Glomerular visceral epithelial cell (primary cell): Measurements from ENCODE around the gene MUC22.
A peak's percentile ranks its signal among the peaks of the same experiment; 100 is the strongest.
"Not testable (repeated sequence)": the region's sequence is repeated elsewhere in the genome, so short reads cannot be mapped to it uniquely, and the experiment has no call there.

Experiments used
- DNase-seq: peaks from one replicate; pipeline ENCODE4 v3.0.0-alpha.2; 2016; ENCODE audit errors: extremely low spot score

Gene MUC22

DNA sequence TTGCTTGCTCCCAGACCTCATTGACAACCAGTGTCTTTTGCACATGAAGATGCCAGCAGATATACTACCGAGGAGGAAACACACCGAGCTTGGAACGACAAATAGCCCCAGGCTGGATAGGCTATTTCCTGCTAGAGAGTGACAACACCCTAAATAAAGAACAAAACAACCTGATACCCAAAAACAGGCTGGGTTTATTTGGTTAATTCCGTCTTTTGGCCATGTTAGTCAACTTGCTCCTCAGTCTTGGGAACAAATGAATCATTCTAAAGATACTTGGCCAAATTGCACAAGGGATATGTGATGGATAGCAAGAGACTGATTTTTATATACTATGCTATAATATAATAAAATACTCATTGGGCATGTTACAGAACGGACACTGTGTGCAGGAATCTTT is 11.5 kb upstream of the MUC22 start:
- no peak for DNase-seq

DNA sequence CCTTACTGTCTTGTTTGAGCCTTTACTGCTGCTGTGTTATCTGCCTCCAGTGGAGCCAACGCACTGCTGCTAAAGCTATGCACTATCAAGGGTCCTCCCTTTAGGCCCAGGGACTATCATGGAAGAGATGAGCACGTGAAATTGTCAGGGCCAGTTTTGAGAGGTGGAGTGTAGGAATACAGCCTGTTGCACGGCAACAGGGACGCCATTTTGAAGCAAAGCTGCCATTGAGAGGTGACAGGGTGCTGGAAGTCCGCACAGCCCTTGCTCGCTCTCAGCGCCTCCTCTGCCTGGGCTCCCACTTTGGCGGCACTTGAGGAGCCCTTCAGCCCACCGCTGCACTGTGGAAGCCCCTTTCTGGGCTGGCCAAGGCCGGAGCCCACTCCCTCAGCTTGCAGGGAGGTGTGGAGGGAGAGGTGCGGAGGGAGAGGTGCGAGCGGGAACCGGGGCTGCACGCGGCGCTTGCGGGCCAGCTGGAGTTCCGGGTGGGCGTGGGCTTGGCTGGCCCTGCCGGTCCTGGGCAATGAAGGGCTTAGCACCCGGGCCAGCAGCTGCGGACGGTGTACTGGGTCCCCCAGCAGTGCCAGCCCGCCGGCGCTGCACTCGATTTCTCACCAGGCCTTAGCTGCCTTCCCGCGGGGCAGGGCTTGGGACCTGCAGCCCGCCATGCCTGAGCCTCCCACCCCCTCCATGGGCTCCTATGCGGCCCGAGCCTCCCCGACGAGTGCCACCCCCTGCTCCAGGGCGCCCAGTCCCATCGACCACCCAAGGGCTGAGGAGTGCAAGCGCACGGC is 10.0 kb upstream of the MUC22 start:
- DNase-seq = not testable (repeated sequence)

DNA sequence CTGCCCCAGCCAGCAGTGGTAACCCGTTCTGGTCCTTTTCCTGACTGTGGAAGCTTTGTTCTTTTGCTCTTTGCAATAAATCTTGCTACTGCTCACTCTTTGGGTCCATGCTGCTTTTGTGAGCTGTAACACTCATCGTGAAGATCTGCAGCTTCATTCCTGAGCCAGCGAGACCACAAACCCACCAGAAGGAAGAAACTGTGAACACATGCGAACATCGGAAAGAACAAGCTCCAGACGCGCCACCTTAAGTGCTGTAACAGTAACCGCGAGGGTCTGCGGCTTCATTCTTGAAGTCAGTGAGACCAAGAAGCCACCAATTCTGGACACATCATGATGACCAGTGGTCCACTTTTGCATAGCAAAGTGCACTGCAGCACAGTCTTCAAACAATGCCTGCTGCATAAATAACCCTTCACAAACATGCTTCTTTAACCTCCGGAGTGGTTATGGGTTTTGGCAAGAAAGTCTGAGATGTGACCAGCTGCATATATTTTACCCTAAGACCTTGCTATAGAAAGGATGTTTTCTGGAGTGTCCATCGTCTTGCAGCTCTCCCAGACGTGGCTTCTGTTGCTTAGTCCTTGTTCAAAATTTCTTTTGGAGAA is 8.9 kb upstream of the MUC22 start:
- no peak for DNase-seq

DNA sequence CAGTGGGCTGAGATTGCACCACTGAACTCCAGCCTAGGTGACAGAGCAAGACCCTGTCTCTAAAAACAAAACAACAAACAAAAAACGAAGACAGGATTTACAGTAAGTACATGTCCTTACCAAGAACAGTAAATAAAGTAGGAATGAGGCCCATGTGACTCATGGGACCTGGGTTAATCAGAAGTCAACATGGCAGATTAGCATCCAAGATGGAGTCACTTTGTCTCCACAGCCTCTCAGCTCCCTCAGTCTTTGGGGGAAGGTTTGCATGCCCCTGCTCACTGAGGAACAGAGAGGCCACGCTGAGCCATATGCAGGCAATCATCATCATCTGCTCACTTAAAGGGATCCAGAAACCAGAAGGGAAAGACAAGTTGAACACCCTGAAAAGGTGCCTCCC is 7.8 kb upstream of the MUC22 start:
- no peak for DNase-seq

DNA sequence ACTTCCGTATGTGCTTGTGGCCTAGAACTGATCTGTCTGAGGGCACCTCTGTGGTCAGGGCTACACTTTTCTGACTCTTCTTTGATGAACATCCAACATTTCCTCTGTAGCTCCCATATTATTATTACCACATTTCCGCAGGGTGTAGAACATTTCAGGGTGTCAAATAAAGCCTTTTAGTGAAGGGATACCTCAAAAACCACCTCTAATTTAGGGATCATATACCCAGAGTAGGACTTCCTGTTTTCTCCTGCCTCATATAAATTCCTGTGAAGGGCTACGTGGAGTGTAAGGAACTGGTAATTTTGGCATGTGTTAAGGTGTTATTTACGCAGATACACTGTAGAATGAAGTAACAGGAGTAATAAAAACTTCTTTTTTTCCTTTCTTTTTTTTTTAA is 5.5 kb upstream of the MUC22 start:
- no peak for DNase-seq

DNA sequence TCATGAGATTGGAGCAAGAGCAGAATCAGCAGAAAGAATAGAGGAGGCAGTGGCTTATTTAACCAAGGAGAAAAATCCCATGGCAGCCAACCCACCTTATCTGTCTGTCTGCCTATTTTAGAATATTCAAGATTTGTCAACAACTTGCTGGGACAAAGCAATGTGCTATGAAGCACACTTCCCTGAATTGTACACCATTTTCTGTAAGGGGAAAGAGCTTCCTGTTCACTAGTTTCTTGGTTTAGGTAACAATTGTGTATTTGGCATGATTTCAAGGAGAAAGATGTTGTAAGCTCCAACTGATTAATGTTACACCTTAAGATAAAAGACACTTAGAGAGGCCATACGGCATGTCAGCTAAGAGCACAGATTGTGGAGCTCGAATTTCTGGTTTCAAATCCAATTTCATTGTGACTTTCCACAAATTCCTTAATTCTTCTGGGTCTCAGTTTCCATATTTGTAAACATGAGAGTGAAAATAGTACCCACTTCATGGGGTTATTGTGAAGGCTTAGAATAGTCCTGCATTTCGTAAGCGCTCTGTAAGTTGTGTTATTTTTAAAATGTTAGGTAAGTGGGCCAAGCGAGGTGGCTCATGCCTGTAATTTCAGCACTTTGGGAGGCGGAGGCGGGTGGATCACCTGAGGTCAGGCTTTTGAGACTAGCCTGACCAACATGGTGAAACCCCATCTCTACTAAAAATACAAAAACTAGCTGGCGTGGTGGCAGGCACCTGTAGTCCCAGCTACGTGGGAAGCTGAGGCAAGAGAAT is 4.8 kb upstream of the MUC22 start:
- DNase-seq = no peak

DNA sequence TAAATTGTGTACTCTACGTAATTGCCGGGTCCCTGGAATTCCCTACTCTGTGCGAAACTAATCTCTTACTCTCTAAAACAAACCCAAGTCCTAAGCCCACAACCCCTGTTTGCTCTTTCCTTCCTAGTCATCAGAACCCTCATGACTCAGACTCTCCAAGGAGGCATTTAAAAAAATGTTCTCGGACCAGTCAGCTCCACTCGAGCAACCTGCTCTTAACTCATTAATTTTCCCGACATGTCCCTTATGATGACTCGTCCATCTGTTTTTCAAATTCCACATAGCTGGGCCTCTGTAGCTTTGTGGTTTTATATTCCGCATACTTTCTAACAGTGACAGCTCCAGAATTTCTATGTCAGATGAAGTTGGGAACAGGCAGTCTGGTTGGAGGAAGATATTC is 2.6 kb upstream of the MUC22 start:
- peak; percentile 94 for DNase-seq

DNA sequence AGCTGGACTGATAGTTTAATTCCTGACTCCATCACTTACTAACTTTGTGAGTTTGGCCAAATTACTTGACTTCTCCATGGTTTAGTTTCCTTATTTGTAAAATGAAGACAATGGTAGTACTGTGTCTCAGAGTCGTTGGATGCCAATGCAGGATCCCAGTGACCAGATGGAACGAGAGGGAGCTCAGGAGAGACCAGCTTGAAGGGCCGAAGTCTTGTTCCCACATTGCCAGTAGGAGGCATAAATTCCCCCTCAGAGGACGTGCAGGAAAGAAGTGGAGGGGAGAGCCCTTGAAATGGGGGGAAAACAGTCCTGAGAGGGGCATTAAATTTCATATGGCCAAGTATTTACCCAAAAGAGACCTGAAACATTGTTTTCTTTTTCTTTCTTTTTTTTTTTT is 2.1 kb upstream of the MUC22 start:
- DNase-seq = no peak

DNA sequence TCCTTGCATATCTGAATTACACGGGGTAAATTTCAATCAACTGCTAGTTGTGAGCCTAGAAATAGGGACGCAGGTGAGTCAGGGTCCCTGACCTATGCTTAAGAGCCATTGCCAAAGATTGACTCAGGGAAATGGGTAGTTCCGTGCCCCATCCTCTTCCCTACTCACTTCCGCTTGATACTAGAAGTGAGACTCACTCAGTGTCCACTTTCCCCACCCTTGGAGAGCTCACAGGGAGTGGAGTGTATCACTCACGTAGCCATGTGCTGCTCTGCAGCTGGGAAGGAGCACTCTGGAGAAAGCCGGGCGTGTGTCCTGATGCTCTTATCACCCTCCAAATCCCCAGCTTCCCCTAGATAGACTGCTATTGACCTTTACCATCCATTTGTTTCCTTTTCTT is 543 bp upstream of the MUC22 start:
- DNase-seq = no peak

DNA sequence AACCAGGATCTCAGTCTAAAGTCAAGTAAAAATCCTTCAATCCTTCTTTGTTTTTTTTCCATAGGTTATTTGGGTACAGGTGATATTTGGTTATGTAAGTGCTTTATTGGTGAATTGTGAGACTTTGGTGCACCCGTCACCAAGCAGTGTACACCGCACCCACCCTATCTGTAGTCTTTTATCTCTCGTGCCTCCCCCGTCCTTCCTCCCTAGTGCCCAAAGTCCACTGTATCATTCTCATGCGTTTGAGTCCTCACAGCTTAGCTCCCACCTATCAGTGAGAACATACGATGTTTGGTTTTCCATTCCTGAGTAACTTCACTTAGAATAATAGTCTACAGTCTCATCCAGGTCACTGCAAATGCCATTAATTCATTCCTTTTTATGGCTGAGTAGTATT is 879 bp downstream of the MUC22 start:
- DNase-seq = no peak

DNA sequence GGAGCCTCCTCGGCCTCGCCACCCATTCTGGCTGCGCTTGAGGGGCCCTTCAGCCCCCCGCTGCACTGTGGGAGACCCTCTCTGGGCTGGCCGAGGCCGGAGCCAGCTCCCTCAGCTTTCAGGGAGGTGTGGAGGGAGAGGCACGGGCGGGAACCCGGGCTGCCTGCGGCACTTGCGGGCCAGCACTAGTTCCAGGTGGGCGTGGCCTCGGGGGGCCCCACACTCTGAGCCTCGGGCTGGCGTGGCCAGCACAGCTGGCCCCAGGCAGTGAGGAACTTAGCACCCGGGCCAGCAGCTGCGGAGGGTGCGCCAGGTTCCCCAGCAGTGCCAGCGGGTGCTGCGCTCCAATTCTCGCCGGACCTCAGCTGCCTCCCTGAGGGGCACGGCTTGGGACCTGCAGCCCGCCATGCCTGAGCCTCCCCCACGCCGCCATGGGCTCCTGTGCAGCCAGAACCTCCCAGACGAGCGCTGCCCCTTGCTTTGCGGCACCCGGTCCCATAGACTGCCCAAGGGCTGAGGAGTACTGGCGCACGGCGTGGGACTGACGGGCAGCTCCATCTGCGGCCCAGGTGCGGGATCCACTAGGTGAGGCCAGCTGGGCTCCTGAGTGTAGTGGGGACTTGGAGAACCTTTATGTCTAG is 6.5 kb downstream of the MUC22 start:
- DNase-seq = no peak

DNA sequence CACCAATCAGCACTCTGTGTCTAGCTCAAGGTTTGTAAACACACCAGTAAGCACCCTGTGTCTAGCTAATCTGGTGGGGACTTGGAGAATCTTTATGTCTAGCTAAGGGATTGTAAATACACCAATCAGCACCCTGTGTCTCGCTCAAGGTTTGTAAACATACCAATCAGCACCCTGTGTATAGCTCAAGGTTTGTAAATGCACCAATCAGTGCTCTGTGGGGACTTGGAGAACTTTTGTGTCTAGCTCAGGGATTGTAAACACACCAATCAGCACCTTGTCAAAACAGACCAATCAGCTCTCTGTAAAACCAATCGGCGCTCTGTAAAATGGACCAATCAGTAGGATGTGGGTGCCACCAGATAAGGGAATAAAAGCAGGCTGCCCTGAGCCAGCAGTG is 7.2 kb downstream of the MUC22 start:
- DNase-seq = not testable (repeated sequence)

DNA sequence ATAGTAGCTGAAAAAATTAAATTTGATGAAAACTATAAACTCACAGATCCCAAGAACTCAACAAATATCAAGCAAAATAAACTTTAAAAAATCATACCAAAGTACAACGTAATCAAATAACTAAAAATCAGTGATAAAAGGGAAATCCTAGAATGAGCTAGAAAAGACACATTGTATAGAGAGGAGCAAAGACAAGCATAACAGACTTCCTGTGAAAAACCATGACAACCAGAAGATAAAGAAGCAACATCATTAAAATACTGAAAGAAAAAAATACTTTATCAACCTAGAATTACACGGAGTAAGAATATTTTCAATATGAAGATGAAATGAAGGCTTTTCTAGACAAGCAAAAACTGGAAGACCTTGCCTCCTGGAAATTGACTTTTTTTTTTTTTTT is 9.8 kb downstream of the MUC22 start:
- no peak for DNase-seq

DNA sequence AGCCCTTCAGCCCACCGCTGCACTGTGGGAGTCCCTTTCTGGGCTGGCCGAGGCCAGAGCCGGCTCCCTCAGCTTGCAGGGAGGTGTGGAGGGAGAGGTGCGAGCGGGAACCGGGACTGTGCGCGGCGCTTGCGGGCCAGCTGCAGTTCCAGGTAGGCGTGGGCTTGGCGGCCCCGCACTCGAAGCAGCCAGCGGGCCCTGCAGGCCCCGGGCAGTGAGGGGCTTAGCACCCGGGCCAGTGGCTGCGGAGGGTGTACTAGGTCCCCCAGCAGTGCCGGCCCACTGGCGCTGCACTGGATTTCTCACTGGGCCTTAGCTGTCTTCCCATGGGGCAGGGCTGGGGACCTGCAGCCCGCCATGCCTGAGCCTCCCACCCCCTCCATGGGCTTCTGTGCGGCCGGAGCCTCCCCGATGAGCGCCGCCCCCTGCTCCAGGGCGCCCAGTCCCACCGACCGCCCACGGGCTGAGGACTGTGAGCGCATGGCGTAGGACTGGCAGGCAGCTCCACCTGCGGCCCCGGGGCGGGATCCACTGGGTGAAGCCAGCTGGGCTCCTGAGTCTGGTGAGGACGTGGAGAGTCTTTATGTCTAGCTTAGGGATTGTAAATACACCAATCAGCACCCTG is 10.5 kb downstream of the MUC22 start:
- DNase-seq = not testable (repeated sequence)

DNA sequence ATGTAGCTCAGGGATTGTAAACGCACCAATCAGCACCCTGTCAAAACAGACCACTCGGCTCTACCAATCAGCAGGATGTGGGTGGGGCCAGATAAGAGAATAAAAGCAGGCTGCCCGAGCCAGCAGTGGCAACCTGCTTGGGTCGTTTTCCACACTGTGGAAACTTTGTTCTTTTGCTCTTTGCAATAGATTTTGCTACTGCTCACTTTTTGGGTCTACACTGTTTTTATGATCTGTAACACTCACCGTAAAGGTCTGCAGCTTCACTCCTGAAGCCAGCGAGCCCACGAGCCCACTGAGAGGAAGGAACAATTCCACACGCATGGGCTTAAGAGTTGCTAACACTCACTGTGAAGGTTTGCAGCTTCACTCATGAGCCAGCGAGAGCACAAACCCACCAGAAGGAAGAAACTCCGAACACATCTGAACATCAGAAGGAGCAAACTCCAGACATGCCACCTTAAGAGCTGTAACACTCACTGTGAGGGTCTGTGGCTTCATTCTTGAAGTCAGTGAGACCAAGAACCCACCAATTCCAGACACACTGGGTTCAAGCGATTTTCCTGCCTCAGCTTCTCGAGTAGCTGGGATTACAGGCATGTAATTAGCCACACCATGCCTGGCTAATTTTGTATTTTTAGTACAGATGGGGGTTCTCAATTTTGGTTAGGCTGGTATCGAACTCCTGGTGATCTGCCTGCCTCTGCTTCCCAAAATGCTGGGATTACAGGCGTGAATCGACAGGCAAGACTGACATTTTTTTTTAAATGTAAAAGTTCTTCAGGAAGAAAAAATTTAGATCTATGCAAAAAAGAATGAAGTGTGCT is 11.6 kb downstream of the MUC22 start:
- DNase-seq = not testable (repeated sequence)

DNA sequence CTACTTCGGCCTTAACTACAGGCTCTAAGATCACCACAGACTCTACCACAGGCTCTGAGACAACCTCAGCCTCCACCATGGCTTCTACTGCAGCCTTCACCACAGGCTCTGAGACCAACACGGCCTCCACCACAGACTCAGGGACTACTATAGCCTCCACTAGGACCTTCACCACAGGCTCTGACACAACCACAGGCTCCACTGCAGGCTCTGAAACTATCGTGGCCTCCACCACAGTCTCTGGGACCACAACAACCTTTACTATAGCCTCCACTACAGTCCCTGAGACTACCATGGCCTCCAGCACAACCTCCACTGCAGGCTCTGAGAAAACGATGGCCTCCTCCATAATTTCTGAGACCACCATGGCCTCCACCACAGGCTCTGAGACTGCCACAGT is 15.3 kb downstream of the MUC22 start:
- no peak for DNase-seq

DNA sequence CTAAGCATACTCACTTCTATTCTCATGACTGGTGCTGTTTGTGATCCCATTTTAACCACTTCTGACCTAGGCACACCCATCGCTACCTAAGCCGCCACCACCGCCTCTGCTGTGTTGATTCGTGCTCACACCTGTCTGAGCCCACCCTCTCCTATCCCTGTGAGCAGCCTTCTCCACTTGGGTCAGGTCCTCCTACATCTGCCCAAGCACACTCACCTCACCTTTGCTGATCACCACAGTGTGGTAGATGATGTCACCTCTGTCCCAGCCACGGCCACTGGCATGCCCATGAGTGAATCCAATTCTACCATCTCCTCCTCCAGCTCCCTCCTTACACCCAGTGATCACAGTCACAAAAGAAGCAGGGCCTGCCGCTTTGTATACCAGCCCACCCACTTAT is 20.8 kb downstream of the MUC22 start:
- no peak for DNase-seq

DNA sequence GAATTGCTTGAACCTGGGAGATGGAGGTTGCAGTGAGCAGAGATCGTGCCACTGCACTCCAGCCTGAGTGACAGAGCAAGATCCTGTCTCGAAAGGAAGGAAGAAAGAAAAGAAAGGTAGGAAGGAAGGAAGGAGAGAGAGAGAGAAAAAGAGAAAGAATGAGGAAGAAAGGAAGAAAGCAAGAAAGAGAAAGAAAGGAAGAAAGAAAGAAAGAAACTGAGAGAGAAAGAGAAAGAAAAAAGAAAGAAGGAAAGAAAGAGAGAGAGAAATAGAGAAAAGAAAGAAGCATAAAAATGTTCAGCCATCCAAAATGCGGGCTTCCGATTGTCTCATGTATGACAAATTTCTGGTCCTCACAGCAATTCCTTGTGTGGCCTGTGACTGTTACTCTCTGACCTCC is 22.8 kb downstream of the MUC22 start:
- no peak for DNase-seq

DNA sequence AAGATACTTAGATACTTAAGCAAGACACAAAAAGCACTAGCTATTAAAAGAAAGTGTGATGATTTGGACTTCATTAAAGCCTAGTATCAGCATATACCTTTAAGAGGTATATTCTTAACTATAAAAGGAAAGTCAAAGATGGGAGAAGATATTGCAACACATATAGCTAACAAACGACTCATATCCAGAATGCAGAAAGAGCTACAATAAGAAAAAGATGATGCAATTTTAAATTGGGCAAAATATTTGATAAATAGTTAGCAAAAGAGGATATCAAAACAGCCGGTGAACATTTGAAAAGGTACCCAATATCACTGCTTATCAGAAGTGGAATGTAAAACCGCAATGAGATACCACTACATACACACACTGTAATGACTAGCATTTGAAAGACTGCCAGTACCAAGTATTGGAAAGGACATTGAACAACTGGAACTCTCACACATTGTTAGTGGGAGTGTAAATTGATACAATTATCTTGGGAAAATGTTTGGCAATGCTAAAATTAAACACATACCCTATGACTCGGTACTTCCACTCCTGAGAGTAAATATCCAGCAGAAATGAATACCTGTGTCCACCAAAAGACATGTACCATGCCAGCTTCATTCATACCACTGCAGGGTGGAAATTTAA is 25.7 kb downstream of the MUC22 start:
- no peak for DNase-seq

DNA sequence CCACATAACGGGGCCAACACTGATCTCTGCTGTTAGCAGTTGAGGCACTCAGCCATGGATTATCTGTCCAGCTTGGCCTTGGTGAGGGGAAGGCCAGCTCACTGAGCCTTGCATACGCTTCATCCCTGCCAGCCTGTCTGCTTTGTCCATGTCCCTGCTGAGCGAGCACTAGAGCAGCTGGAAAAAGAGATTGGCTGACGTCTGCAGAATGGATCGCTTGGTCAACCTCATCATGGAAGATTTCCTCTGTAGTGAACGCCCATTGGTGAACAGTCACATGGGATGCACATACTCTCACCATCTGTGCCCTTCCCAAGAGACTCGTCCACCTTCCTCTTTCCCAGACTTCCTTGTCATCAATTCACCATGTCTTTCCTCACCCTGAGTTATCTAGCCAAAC is 26.9 kb downstream of the MUC22 start:
- no peak for DNase-seq

DNA sequence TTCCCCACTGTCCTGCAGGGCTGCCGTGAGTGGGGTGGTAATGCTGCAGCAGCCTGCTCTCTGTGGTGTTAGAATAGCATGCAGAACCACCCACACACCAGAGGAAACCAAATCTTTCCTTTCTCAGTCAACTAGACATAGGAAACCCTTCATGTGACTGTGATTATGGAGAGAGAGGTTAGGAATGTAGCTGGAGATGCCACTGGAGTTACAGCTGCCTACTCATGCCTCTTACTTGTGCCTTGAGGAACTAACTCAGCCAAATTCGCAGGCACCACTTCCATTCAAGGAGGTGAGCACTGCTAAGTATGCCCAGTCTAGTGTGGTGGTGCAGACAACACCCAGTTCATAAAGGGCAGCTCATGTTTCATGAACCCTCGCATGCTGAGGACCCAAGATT is 27.4 kb downstream of the MUC22 start:
- DNase-seq = peak; percentile 39
